ENCODE measurements around the gene ZNF385A.

ZNF385A gene

GRCh38 chr12:54384591-54385041, at the start of gene ZNF385A:
Gene ZNF385A, minus strand, starts transcription at chr12:54384733. Its CDS starts 219 bp downstream, at chr12:54384514.
- Mint-ChIP-seq H3K4me1 (ENCODE audit: low read depth) (peaks cover 8% of the 10 kb centered on the region), H3K27me3 (no peaks in the 10 kb centered on the region), H3K27ac (no peak within 1 kb of the TSS), H3K9me3 (ENCODE audit: low read depth) (no peaks in the 10 kb centered on the region), H3K4me3 (no peak within 1 kb of the TSS), H3K36me3 (no peaks in the 10 kb centered on the region)

- Mint-ChIP-seq H3K27me3 (no peaks in the 10 kb centered on the region), H3K9me3 (ENCODE audit: low read depth) (no peaks in the 10 kb centered on the region), H3K36me3 (no peaks in the 10 kb centered on the region), H3K4me1 (ENCODE audit: low read depth) (peaks cover 35% of the 10 kb centered on the region), H3K4me3 (no peak overlapping the region), H3K27ac (no peak overlapping the region)
Measured at GRCh38 chr12:54432815-54433164, 48.3 kb upstream of the ZNF385A start.

- Mint-ChIP-seq H3K27ac (no peak overlapping the region), H3K36me3 (no peaks in the 10 kb centered on the region), H3K4me1 (ENCODE audit: low read depth) (peaks cover 35% of the 10 kb centered on the region), H3K4me3 (no peak overlapping the region), H3K9me3 (ENCODE audit: low read depth) (no peaks in the 10 kb centered on the region), H3K27me3 (no peaks in the 10 kb centered on the region)
Measured at GRCh38 chr12:54431911-54432814, 47.6 kb upstream of the ZNF385A start.

- H3K4me3 Mint-ChIP-seq: no peak overlapping the region
- H3K36me3 Mint-ChIP-seq: no peaks in the 10 kb centered on the region
- no peaks in the 10 kb centered on the region for H3K9me3 Mint-ChIP-seq (ENCODE audit: low read depth)
- peaks cover 34% of the 10 kb centered on the region for H3K4me1 Mint-ChIP-seq (ENCODE audit: low read depth)
- no peaks in the 10 kb centered on the region for H3K27me3 Mint-ChIP-seq
- H3K27ac Mint-ChIP-seq: no peak overlapping the region
Measured at GRCh38 chr12:54430471-54431069, 46.0 kb upstream of the ZNF385A start.

GRCh38 chr12:54429014-54429471, 44.5 kb upstream of the ZNF385A start:
- Mint-ChIP-seq H3K4me1 (ENCODE audit: low read depth) (peaks cover 34% of the 10 kb centered on the region), H3K27ac (no peak overlapping the region), H3K4me3 (no peak overlapping the region), H3K27me3 (no peaks in the 10 kb centered on the region), H3K9me3 (ENCODE audit: low read depth) (no peaks in the 10 kb centered on the region), H3K36me3 (no peaks in the 10 kb centered on the region)

- H3K27ac Mint-ChIP-seq: no peak overlapping the region
- H3K4me3 Mint-ChIP-seq: no peak overlapping the region
- H3K9me3 Mint-ChIP-seq (ENCODE audit: low read depth): no peaks in the 10 kb centered on the region
- peaks cover 32% of the 10 kb centered on the region for H3K4me1 Mint-ChIP-seq (ENCODE audit: low read depth)
- no peaks in the 10 kb centered on the region for H3K36me3 Mint-ChIP-seq
- H3K27me3 Mint-ChIP-seq: no peaks in the 10 kb centered on the region
Measured at GRCh38 chr12:54428050-54429013, 43.8 kb upstream of the ZNF385A start.

GRCh38 chr12:54427106-54427505, 42.6 kb upstream of the ZNF385A start:
- Mint-ChIP-seq H3K4me3 (no peak overlapping the region), H3K36me3 (no peaks in the 10 kb centered on the region), H3K27ac (no peak overlapping the region), H3K27me3 (no peaks in the 10 kb centered on the region), H3K4me1 (ENCODE audit: low read depth) (peaks cover 22% of the 10 kb centered on the region), H3K9me3 (ENCODE audit: low read depth) (no peaks in the 10 kb centered on the region)

GRCh38 chr12:54426690-54427089, 42.2 kb upstream of the ZNF385A start:
- Mint-ChIP-seq H3K4me3 (no peak overlapping the region), H3K27ac (no peak overlapping the region), H3K4me1 (ENCODE audit: low read depth) (peaks cover 20% of the 10 kb centered on the region), H3K36me3 (no peaks in the 10 kb centered on the region), H3K27me3 (no peaks in the 10 kb centered on the region), H3K9me3 (ENCODE audit: low read depth) (no peaks in the 10 kb centered on the region)

- H3K27ac Mint-ChIP-seq: no peak overlapping the region
- no peaks in the 10 kb centered on the region for H3K27me3 Mint-ChIP-seq
- no peaks in the 10 kb centered on the region for H3K9me3 Mint-ChIP-seq (ENCODE audit: low read depth)
- no peak overlapping the region for H3K4me3 Mint-ChIP-seq
- H3K4me1 Mint-ChIP-seq (ENCODE audit: low read depth): peaks cover 22% of the 10 kb centered on the region
- no peaks in the 10 kb centered on the region for H3K36me3 Mint-ChIP-seq
Measured at GRCh38 chr12:54425702-54426101, 41.2 kb upstream of the ZNF385A start.

GRCh38 chr12:54424224-54424623, 39.7 kb upstream of the ZNF385A start:
- Mint-ChIP-seq H3K9me3 (ENCODE audit: low read depth) (no peaks in the 10 kb centered on the region), H3K27me3 (no peaks in the 10 kb centered on the region), H3K4me3 (no peak overlapping the region), H3K4me1 (ENCODE audit: low read depth) (peaks cover 33% of the 10 kb centered on the region), H3K36me3 (no peaks in the 10 kb centered on the region), H3K27ac (no peak overlapping the region)

- H3K27me3 Mint-ChIP-seq: no peaks in the 10 kb centered on the region
- H3K9me3 Mint-ChIP-seq (ENCODE audit: low read depth): no peaks in the 10 kb centered on the region
- H3K36me3 Mint-ChIP-seq: no peaks in the 10 kb centered on the region
- no peak overlapping the region for H3K4me3 Mint-ChIP-seq
- H3K4me1 Mint-ChIP-seq (ENCODE audit: low read depth): peaks cover 32% of the 10 kb centered on the region
- no peak overlapping the region for H3K27ac Mint-ChIP-seq
Measured at GRCh38 chr12:54423816-54424150, 39.2 kb upstream of the ZNF385A start.

GRCh38 chr12:54421879-54422250, 37.3 kb upstream of the ZNF385A start:
- H3K4me1 Mint-ChIP-seq (ENCODE audit: low read depth): peaks cover 36% of the 10 kb centered on the region
- H3K36me3 Mint-ChIP-seq: no peaks in the 10 kb centered on the region
- no peaks in the 10 kb centered on the region for H3K9me3 Mint-ChIP-seq (ENCODE audit: low read depth)
- H3K27ac Mint-ChIP-seq: no peak overlapping the region
- H3K27me3 Mint-ChIP-seq: no peaks in the 10 kb centered on the region
- no peak overlapping the region for H3K4me3 Mint-ChIP-seq

GRCh38 chr12:54421175-54421878, 36.8 kb upstream of the ZNF385A start:
- Mint-ChIP-seq H3K9me3 (ENCODE audit: low read depth) (no peaks in the 10 kb centered on the region), H3K27ac (peak overlapping the region; percentile 42), H3K27me3 (no peaks in the 10 kb centered on the region), H3K4me1 (ENCODE audit: low read depth) (peaks cover 40% of the 10 kb centered on the region), H3K4me3 (no peak overlapping the region), H3K36me3 (no peaks in the 10 kb centered on the region)

- no peaks in the 10 kb centered on the region for H3K27me3 Mint-ChIP-seq
- no peaks in the 10 kb centered on the region for H3K9me3 Mint-ChIP-seq (ENCODE audit: low read depth)
- H3K27ac Mint-ChIP-seq: peak overlapping the region; percentile 81
- H3K4me3 Mint-ChIP-seq: peak overlapping the region; percentile 58
- H3K4me1 Mint-ChIP-seq (ENCODE audit: low read depth): peaks cover 43% of the 10 kb centered on the region
- H3K36me3 Mint-ChIP-seq: no peaks in the 10 kb centered on the region
Measured at GRCh38 chr12:54420766-54421144, 36.2 kb upstream of the ZNF385A start.
